CD4-positive, alpha-beta T cell (primary cell): ENCODE data around the gene EML6. TPM values are rescaled to one million over a fixed set of nuclear protein-coding genes. Genes with fewer than 3 reads are reported as not detected.
A peak's percentile ranks its signal among the peaks of the same experiment; 100 is the strongest.

Experiments used
- ATAC-seq: fragments of 200-7000 bp; cut with Tn5 transposase; one replicate; pipeline ENCODE4 v1.10.0; 2022; ENCODE audit warnings: mild to moderate bottlenecking; ENCODE audit not compliant: poor library complexity
- CTCF ChIA-PET: fragments of 350-600 bp; sonication (Branson Sonifier 250); formaldehyde crosslinking; loops from one replicate; lab custom pipeline; 2021; ENCODE audit warnings: antibody characterized with exemption, inconsistent platforms; lab: Charles Lee
- POLR2A ChIA-PET: fragments of 350-600 bp; sonication (Branson Sonifier 250); formaldehyde crosslinking; loops from one replicate; lab custom pipeline; 2021; ENCODE audit warnings: antibody characterized with exemption, inconsistent platforms; lab: Charles Lee
- DNase-seq, 14 experiments: peaks; one replicate each; pipeline ENCODE4 v3.0.0-alpha.2; 2013 to 2020; ENCODE audit warnings: mixed read lengths in 2 of 14
- H3K27ac ChIP-seq, 2 donors: one replicate each; pipeline versions ENCODE4 v1.5.1 to v1.7.0; 2013; ENCODE audit warnings: low read length in 2 of 2, low read depth in 1 of 2, mild to moderate bottlenecking in 1 of 2
- H3K27me3 ChIP-seq, 2 experiments: 1 replicate in 1 of 2; 2 replicates in 1 of 2; pipeline versions ENCODE4 v1.6.1 to v1.7.0; 2013; ENCODE audit warnings: low read length in 2 of 2, control low read depth in 1 of 2, mild to moderate bottlenecking in 1 of 2, moderate library complexity in 1 of 2; ENCODE audit not compliant: insufficient read depth in 2 of 2, control insufficient read depth in 1 of 2
- H3K36me3 ChIP-seq: one replicate; pipeline ENCODE4 v1.6.1; 2013; ENCODE audit warnings: low read length, control low read depth; ENCODE audit not compliant: insufficient read depth
- H3K4me1 ChIP-seq: one replicate; pipeline ENCODE4 v1.6.1; 2013; ENCODE audit warnings: low read length, control low read depth; ENCODE audit not compliant: insufficient read depth
- H3K4me3 ChIP-seq: one replicate; pipeline ENCODE4 v1.5.1; 2013; ENCODE audit warnings: mild to moderate bottlenecking, low read length, moderate library complexity
- H3K9me3 ChIP-seq, 2 experiments: 1 replicate in 1 of 2; 2 replicates in 1 of 2; pipeline versions ENCODE4 v1.6.1 to v1.7.0; 2013; ENCODE audit warnings: low read length in 2 of 2, mild to moderate bottlenecking in 2 of 2, control low read depth in 1 of 2, moderate library complexity in 1 of 2; ENCODE audit not compliant: control insufficient read depth in 1 of 2, insufficient read depth in 1 of 2
- H3K27ac Mint-ChIP-seq: one replicate; pipeline ENCODE4 v1.8.0; 2020; ENCODE audit warnings: mixed read lengths
- H3K27me3 Mint-ChIP-seq: one replicate; pipeline ENCODE4 v1.8.0; 2021; ENCODE audit warnings: mixed read lengths
- H3K36me3 Mint-ChIP-seq: one replicate; pipeline ENCODE4 v1.8.0; 2021; ENCODE audit warnings: low read depth, mixed read lengths
- H3K4me1 Mint-ChIP-seq: one replicate; pipeline ENCODE4 v1.8.0; 2021; ENCODE audit warnings: low read depth, mixed read lengths
- H3K4me3 Mint-ChIP-seq: one replicate; pipeline ENCODE4 v1.8.0; 2020; ENCODE audit warnings: mild to moderate bottlenecking, mixed read lengths
- H3K9me3 Mint-ChIP-seq: one replicate; pipeline ENCODE4 v1.8.0; 2020; ENCODE audit warnings: mixed read lengths
- CTCF ChIP-seq: fragments of 200-600 bp; IDR thresholded peaks from one replicate; pipeline ENCODE4 v1.8.0; 2022; ENCODE audit warnings: antibody characterized with exemption, mild to moderate bottlenecking
- intact Hi-C, 2 experiments: fragments of 100-400 bp; cut with DNase I in 1 of 2; cut with micrococcal nuclease in 1 of 2; formaldehyde crosslinking; loops; one replicate each; pipeline versions ENCODE4 v1.15.1 to v1.9.0; 2023 to 2025; cut with DNase I, micrococcal nuclease
- total RNA-seq, 174 experiments: library from RNA in 2 of 174; stranded (reverse) in 2 of 174; gene quantifications; one replicate each; pipeline ENCODE4 v1.2.3 and lab custom pipeline; 2021 to 2026

The EML6 gene
- total RNA-seq, 2 experiments from 2014 or later: 0.22 to 0.34 TPM

GRCh38 chr2:54898456-54899226, 175.2 kb downstream of the EML6 start:
- no peak for ATAC-seq
- Histone ChIP-seq H3K36me3 (no peaks in the 10 kb centered on the region), H3K9me3 (no peaks in the 10 kb centered on the region), H3K27ac (no peak overlapping the region), H3K4me3 (no peak overlapping the region), H3K4me1 (peaks cover 14% of the 10 kb centered on the region), H3K27me3 (no peaks in the 10 kb centered on the region)
- peak overlapping the region; percentile 42 for H3K27ac Mint-ChIP-seq
- peak overlapping the region; percentile 49 for H3K4me3 Mint-ChIP-seq
- intact Hi-C loops: loop anchor here in 1 of 2 experiments (2.0 kb wide), 1 partner anchor 276 kb away; no protein-coding TSS in a partner anchor
- ChIA-PET POLR2A (interaction anchor here (0.6 to 1.6 kb wide), 4 partner anchors 151 to 324 kb away, joined by 3 to 4 read pairs (median 3); partner anchors contain the start of gene RTN4), CTCF (interaction anchor here (0.5 to 1.6 kb wide), 3 partner anchors 8 to 231 kb away, joined by 4 to 5 read pairs (median 4); no protein-coding TSS in a partner anchor)
- no peak for TF ChIP-seq CTCF
- H3K36me3 Mint-ChIP-seq: no peaks in the 10 kb centered on the region
- no peaks in the 10 kb centered on the region for H3K27me3 Mint-ChIP-seq
- no peak for DNase-seq
- peaks cover 23% of the 10 kb centered on the region for H3K4me1 Mint-ChIP-seq
- no peaks in the 10 kb centered on the region for H3K9me3 Mint-ChIP-seq

- ATAC-seq (no peak), DNase-seq (peak in 3 of 14 experiments; percentile 41 to 47 (median 45))
- peaks cover 21% of the 10 kb centered on the region for H3K4me1 ChIP-seq
- Mint-ChIP-seq H3K27ac (no peak overlapping the region), H3K36me3 (no peaks in the 10 kb centered on the region), H3K9me3 (no peaks in the 10 kb centered on the region), H3K4me1 (peaks cover 27% of the 10 kb centered on the region), H3K27me3 (no peaks in the 10 kb centered on the region), H3K4me3 (no peak overlapping the region)
- H3K36me3 ChIP-seq: no peaks in the 10 kb centered on the region
- ChIA-PET CTCF (interaction anchor here (0.5 to 1.6 kb wide), 8 partner anchors 9 to 275 kb away, joined by 3 to 5 read pairs (median 4); no protein-coding TSS in a partner anchor), POLR2A (interaction anchor here (1.1 to 1.6 kb wide), 2 partner anchors 111 to 323 kb away, joined by 3 read pairs; no protein-coding TSS in a partner anchor)
- no peak overlapping the region for H3K4me3 ChIP-seq
- no peaks in the 10 kb centered on the region for H3K9me3 ChIP-seq
- intact Hi-C loops: loop anchor here (1.0 to 5.0 kb wide), 3 partner anchors 113 to 275 kb away; no protein-coding TSS in a partner anchor
- TF ChIP-seq CTCF: peak; percentile 41
- H3K27me3 ChIP-seq: no peaks in the 10 kb centered on the region
- no peak overlapping the region for H3K27ac ChIP-seq
These were observed 176.2 kb downstream of the EML6 start for GRCh38 chr2:54899576-54900200.

DNA sequence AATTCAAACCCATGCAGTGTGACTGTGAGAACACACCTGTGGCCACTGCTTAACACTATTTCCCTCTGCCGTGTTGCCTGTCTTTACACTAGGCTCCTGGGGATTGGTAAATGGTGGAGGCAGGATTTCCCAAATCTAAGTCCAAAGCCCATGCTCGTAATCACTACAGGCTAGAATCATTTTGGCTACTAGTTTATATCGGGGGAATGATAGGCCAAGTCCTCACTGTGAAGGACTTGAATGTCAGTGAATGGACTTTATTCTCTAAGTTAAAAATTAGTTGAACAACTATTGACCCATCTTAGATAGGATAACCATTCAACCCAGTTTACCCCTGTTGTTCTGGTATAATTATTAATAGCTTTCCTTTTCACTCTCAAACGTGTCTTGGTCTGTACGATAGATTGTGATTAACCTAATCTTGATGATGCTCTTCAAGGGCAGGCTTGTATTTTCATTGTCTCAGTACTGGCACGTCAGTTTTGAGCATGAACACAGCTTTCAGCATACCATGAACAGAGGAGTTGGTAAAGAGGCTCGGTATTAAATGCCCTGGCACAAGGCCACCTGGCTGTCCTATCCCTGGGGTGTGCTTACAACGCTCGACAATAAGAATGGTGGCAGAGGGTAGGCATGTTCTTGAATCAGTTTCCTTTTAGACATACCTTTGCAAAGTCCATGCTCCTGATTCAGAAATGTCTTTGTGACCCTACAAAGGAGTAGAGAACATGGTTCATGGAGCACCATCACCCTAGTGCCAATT, 177.9 kb downstream of the EML6 start:
- H3K27me3 Mint-ChIP-seq: no peaks in the 10 kb centered on the region
- no peaks in the 10 kb centered on the region for H3K9me3 Mint-ChIP-seq
- Histone ChIP-seq H3K9me3 (no peaks in the 10 kb centered on the region), H3K36me3 (no peaks in the 10 kb centered on the region), H3K4me1 (peaks cover 21% of the 10 kb centered on the region), H3K27me3 (no peaks in the 10 kb centered on the region), H3K4me3 (no peak overlapping the region), H3K27ac (no peak overlapping the region)
- H3K27ac Mint-ChIP-seq: no peak overlapping the region
- POLR2A ChIA-PET: no interaction called here
- CTCF ChIA-PET: interaction anchor here (1.4 kb wide), 1 partner anchor 267 kb away, joined by 3 read pairs; no protein-coding TSS in a partner anchor
- ATAC-seq (no peak), DNase-seq (no peak)
- H3K36me3 Mint-ChIP-seq: no peaks in the 10 kb centered on the region
- peaks cover 27% of the 10 kb centered on the region for H3K4me1 Mint-ChIP-seq
- no peak overlapping the region for H3K4me3 Mint-ChIP-seq
- intact Hi-C loops: loop anchor here in 1 of 2 experiments (5.0 kb wide), 1 partner anchor 111 kb away; no protein-coding TSS in a partner anchor
- TF ChIP-seq CTCF: no peak
